Rectal smooth muscle tissue (tissue), 1 donor: ENCODE results near the gene RYK.

ENCODE experiments used
- H3K27ac ChIP-seq: one replicate; pipeline ENCODE4 v1.7.0; 2013; ENCODE audit warnings: low read depth, low read length, inconsistent platforms
- H3K27me3 ChIP-seq: one replicate; pipeline ENCODE4 v1.7.0; 2013; ENCODE audit warnings: low read length; ENCODE audit not compliant: control insufficient read depth, insufficient read depth
- H3K36me3 ChIP-seq: one replicate; pipeline ENCODE4 v1.7.0; 2013; ENCODE audit warnings: low read length; ENCODE audit not compliant: control insufficient read depth, insufficient read depth
- H3K4me1 ChIP-seq: one replicate; pipeline ENCODE4 v1.7.0; 2013; ENCODE audit warnings: low read length; ENCODE audit not compliant: control insufficient read depth, insufficient read depth
- H3K4me3 ChIP-seq: one replicate; pipeline ENCODE4 v1.7.0; 2013; ENCODE audit warnings: low read length
- H3K9ac ChIP-seq: one replicate; pipeline ENCODE4 v1.7.0; 2013; ENCODE audit warnings: low read length

RYK gene

GRCh38 chr3:134161898-134162615 lies 88.6 kb downstream of the RYK start:
- Histone ChIP-seq H3K9ac (no peak overlapping the region), H3K27ac (no peak overlapping the region), H3K36me3 (peaks cover 15% of the 10 kb centered on the region), H3K4me1 (no peaks in the 10 kb centered on the region), H3K4me3 (no peak overlapping the region), H3K27me3 (no peaks in the 10 kb centered on the region)

GRCh38 chr3:134155446-134155845 lies 95.2 kb downstream of the RYK start:
- no peak overlapping the region for H3K27ac ChIP-seq
- no peak overlapping the region for H3K4me3 ChIP-seq
- no peaks in the 10 kb centered on the region for H3K4me1 ChIP-seq
- H3K36me3 ChIP-seq: peaks cover 28% of the 10 kb centered on the region
- H3K27me3 ChIP-seq: no peaks in the 10 kb centered on the region
- no peak overlapping the region for H3K9ac ChIP-seq

- H3K4me1 ChIP-seq: no peaks in the 10 kb centered on the region
- H3K27me3 ChIP-seq: no peaks in the 10 kb centered on the region
- no peak overlapping the region for H3K4me3 ChIP-seq
- no peak overlapping the region for H3K27ac ChIP-seq
- no peak overlapping the region for H3K9ac ChIP-seq
- peaks cover 23% of the 10 kb centered on the region for H3K36me3 ChIP-seq
Measured at GRCh38 chr3:134153761-134154160, 96.9 kb downstream of the RYK start.

- H3K9ac ChIP-seq: no peak overlapping the region
- no peak overlapping the region for H3K27ac ChIP-seq
- no peak overlapping the region for H3K4me3 ChIP-seq
- H3K27me3 ChIP-seq: no peaks in the 10 kb centered on the region
- peaks cover 13% of the 10 kb centered on the region for H3K36me3 ChIP-seq
- no peaks in the 10 kb centered on the region for H3K4me1 ChIP-seq
Measured at GRCh38 chr3:134150476-134150875, 100.2 kb downstream of the RYK start.

DNA sequence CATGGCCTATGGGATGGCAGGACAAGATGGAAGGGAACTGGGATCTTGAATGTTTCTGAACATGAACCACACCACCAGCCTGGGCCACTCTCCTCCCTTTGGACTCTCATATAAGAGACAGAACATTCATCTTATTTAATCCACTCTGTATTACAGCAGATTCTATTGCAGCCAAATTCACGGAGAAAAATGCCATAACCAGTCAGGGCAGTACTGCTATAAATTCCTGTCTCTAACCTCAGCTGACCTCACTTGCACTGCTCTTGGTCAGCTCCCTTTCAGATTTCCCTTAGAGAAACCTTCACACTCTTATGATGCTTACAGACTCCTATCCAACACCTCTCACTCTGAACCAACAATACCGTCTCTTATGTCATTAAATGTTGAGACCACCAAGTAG lies 101.4 kb downstream of the RYK start:
- no peak overlapping the region for H3K4me3 ChIP-seq

GRCh38 chr3:134148534-134148933 lies 102.1 kb downstream of the RYK start:
- no peaks in the 10 kb centered on the region for H3K4me1 ChIP-seq
- no peaks in the 10 kb centered on the region for H3K27me3 ChIP-seq
- H3K9ac ChIP-seq: no peak overlapping the region
- H3K36me3 ChIP-seq: peaks cover 3% of the 10 kb centered on the region
- no peak overlapping the region for H3K27ac ChIP-seq
- no peak overlapping the region for H3K4me3 ChIP-seq

More for the DNA sequence above, 101.4 kb downstream of the RYK start:
- Histone ChIP-seq H3K36me3 (peaks cover 8% of the 10 kb centered on the region), H3K27me3 (no peaks in the 10 kb centered on the region), H3K9ac (no peak overlapping the region), H3K4me1 (no peaks in the 10 kb centered on the region), H3K27ac (no peak overlapping the region)

DNA sequence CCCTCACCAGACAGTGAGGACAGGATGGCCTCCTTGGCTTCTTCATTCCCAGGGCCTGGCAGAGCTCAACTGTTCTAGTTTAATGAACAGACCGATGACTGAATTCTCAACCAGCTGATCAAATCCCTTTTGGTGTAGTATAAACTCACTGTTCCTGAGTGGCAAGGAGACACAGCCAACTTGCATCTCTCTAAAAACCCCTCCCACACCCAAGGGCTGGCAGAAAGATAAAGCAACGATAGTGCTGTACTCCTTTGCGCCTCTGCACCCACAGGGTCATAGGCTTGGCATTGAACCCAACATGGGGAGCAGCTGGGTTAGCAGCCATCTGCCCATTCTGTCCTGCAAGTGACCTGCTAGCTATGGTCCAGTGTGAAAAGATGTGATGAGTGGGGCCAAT lies 103.2 kb downstream of the RYK start:
- H3K9ac ChIP-seq: no peak overlapping the region
- H3K36me3 ChIP-seq: peaks cover 3% of the 10 kb centered on the region
- H3K27me3 ChIP-seq: no peaks in the 10 kb centered on the region
- no peak overlapping the region for H3K4me3 ChIP-seq
- H3K4me1 ChIP-seq: no peaks in the 10 kb centered on the region
- no peak overlapping the region for H3K27ac ChIP-seq

DNA sequence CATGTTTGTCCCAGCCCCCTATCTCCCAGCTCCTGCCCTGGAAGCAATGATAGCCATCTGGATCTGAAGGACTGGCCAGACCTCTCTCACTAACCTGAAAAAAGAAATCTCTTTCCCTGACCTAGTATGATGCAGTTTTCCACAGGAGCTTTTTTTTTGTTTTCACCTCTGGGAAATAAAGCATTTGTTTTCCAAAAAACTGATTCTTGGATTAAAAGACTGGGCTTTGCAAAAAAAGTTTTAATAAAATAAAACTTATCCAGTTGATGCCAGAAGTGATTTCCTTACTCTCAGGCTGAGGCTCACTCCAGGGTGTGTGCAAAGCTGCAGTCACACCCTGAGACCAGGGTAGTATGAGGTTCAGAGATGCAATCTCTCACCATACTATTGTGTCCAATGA lies 104.0 kb downstream of the RYK start:
- H3K4me1 ChIP-seq: no peaks in the 10 kb centered on the region
- no peak overlapping the region for H3K9ac ChIP-seq
- H3K36me3 ChIP-seq: no peaks in the 10 kb centered on the region
- no peak overlapping the region for H3K4me3 ChIP-seq
- H3K27ac ChIP-seq: no peak overlapping the region
- no peaks in the 10 kb centered on the region for H3K27me3 ChIP-seq

GRCh38 chr3:134145183-134145582 lies 105.5 kb downstream of the RYK start:
- no peak overlapping the region for H3K9ac ChIP-seq
- H3K4me3 ChIP-seq: no peak overlapping the region
- no peaks in the 10 kb centered on the region for H3K4me1 ChIP-seq
- no peaks in the 10 kb centered on the region for H3K36me3 ChIP-seq
- no peaks in the 10 kb centered on the region for H3K27me3 ChIP-seq
- no peak overlapping the region for H3K27ac ChIP-seq

- H3K27me3 ChIP-seq: no peaks in the 10 kb centered on the region
- no peaks in the 10 kb centered on the region for H3K4me1 ChIP-seq
- no peaks in the 10 kb centered on the region for H3K36me3 ChIP-seq
- no peak overlapping the region for H3K9ac ChIP-seq
- H3K4me3 ChIP-seq: no peak overlapping the region
- H3K27ac ChIP-seq: no peak overlapping the region
Measured at GRCh38 chr3:134144694-134145093, 106.0 kb downstream of the RYK start.

DNA sequence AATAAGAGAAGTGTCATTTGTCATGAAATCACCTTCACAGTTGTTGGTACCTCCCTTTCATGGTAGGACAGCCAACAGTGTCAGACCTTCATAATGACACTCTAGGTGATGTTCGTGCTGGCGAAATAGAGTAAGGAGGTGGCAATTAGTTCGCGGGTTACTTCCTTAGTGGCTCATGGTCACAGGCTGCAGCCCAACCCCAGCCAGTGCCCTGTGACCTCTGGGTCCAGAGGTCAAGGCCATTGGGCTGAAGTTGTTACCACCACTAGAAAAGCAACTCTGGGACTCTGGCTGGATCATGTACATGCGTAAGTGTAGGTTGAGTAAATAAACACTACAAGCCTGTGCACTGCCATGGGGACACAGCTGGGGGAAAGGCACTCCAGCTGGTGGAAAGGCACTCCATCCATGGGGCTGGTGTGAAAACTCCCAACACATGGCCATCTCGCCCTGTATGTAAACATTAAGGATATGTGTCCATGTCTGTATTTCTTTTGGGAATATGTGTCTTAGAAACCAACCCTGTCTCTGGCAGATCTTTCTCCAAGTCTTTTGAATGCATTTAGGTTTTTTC lies 106.7 kb downstream of the RYK start:
- H3K4me3 ChIP-seq: no peak overlapping the region
- no peak overlapping the region for H3K27ac ChIP-seq
- no peaks in the 10 kb centered on the region for H3K4me1 ChIP-seq
- H3K36me3 ChIP-seq: no peaks in the 10 kb centered on the region
- no peak overlapping the region for H3K9ac ChIP-seq
- no peaks in the 10 kb centered on the region for H3K27me3 ChIP-seq

DNA sequence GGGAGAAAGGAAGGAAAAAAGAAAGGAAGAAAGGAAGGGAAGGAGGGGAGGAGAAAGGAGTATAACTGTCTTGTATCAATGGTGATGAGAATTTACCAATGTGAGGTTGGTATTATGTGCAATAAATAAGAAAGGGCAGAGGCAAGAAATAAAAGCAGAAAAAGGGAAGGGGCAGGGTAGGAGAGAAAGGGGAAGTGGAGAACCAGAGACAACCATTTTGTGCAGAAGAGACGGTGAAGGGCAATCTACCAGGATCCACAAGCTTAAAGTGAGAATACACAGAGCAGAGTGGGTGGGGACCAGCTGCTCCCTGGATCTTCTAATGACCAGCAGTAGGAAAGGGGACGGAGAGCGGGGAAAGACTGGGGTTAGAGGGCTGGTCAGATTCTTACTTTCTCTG lies 114.1 kb downstream of the RYK start:
- H3K36me3 ChIP-seq: no peaks in the 10 kb centered on the region
- no peaks in the 10 kb centered on the region for H3K4me1 ChIP-seq
- H3K9ac ChIP-seq: no peak overlapping the region
- H3K27ac ChIP-seq: no peak overlapping the region
- H3K27me3 ChIP-seq: no peaks in the 10 kb centered on the region
- H3K4me3 ChIP-seq: no peak overlapping the region
